Measurements from ENCODE around the gene HGFAC.
"Not testable (repeated sequence)": the region's sequence is repeated elsewhere in the genome, so short reads cannot be mapped to it uniquely, and the experiment has no call there.

Gene HGFAC

GRCh38 chr4:3444351-3445110, 2.8 kb downstream of the HGFAC start:
- no peak for FAIRE-seq

GRCh38 chr4:3445111-3445820, 3.5 kb downstream of the HGFAC start:
- no peak for FAIRE-seq

GRCh38 chr4:3445829-3446545, 4.2 kb downstream of the HGFAC start:
- FAIRE-seq, result no peak

- no peak for FAIRE-seq
Measured at GRCh38 chr4:3446631-3447320, 5.0 kb downstream of the HGFAC start.

GRCh38 chr4:3447431-3448395, 5.9 kb downstream of the HGFAC start:
- no peak for FAIRE-seq

GRCh38 chr4:3449047-3449573, 7.3 kb downstream of the HGFAC start:
- no peak for FAIRE-seq

- FAIRE-seq, result no peak
Measured at GRCh38 chr4:3449574-3450534, 8.1 kb downstream of the HGFAC start.

GRCh38 chr4:3450643-3451042, 8.9 kb downstream of the HGFAC start:
- FAIRE-seq, result no peak

- FAIRE-seq, result no peak
Measured at GRCh38 chr4:3451956-3452355, 10.2 kb downstream of the HGFAC start.

GRCh38 chr4:3452376-3452775, 10.6 kb downstream of the HGFAC start:
- FAIRE-seq, result no peak

- FAIRE-seq, result not testable (repeated sequence)
Measured at GRCh38 chr4:3455596-3455995, 13.8 kb downstream of the HGFAC start.

GRCh38 chr4:3458371-3458770, 16.6 kb downstream of the HGFAC start:
- FAIRE-seq, result no peak

GRCh38 chr4:3459156-3459555, 17.4 kb downstream of the HGFAC start:
- FAIRE-seq, result not testable (repeated sequence)

- no peak for FAIRE-seq
Measured at GRCh38 chr4:3460926-3461325, 19.2 kb downstream of the HGFAC start.

GRCh38 chr4:3461515-3462291, 19.9 kb downstream of the HGFAC start:
- no peak for FAIRE-seq

GRCh38 chr4:3462321-3462789, 20.6 kb downstream of the HGFAC start:
- FAIRE-seq, result no peak

GRCh38 chr4:3462790-3463415, 21.1 kb downstream of the HGFAC start, which contains the start of gene DOK7:
Gene DOK7 (plus strand): TSS chr4:3463306. CDS start chr4:3463376, 70 bp downstream.
- no peak for FAIRE-seq

GRCh38 chr4:3463556-3464348, 22.0 kb downstream of the HGFAC start:
- no peak for FAIRE-seq

Data from colon (tissue), 2 donors.